ENCODE data around the gene AOX1. TPM values are rescaled to one million over a fixed set of nuclear protein-coding genes. Genes with fewer than 3 reads are reported as not detected.
"Not testable (repeated sequence)": the region's sequence is repeated elsewhere in the genome, so short reads cannot be mapped to it uniquely, and the experiment has no call there.

AOX1 gene
- total RNA-seq, 2 experiments from 2014 or later, result 0.19 TPM; not detected in 1

GRCh38 chr2:200631287-200631686 is 45.5 kb downstream of the AOX1 start:
- Mint-ChIP-seq H3K4me3 (no peak overlapping the region), H3K36me3 (no peaks in the 10 kb centered on the region), H3K9me3 (peaks cover 3% of the 10 kb centered on the region), H3K27ac (no peak overlapping the region), H3K4me1 (no peaks in the 10 kb centered on the region), H3K27me3 (peaks cover 5% of the 10 kb centered on the region)
- no peak for DNase-seq

- H3K27ac Mint-ChIP-seq, result no peak overlapping the region
- H3K4me3 Mint-ChIP-seq, result no peak overlapping the region
- H3K27me3 Mint-ChIP-seq, result no peaks in the 10 kb centered on the region
- peaks cover 3% of the 10 kb centered on the region for H3K9me3 Mint-ChIP-seq
- no peak for DNase-seq
- H3K36me3 Mint-ChIP-seq, result no peaks in the 10 kb centered on the region
- no peaks in the 10 kb centered on the region for H3K4me1 Mint-ChIP-seq
Measured at GRCh38 chr2:200634231-200634964, 48.6 kb downstream of the AOX1 start.

GRCh38 chr2:200635251-200635650 is 49.4 kb downstream of the AOX1 start:
- peaks cover 3% of the 10 kb centered on the region for H3K9me3 Mint-ChIP-seq
- no peaks in the 10 kb centered on the region for H3K27me3 Mint-ChIP-seq
- DNase-seq, result no peak
- no peaks in the 10 kb centered on the region for H3K36me3 Mint-ChIP-seq
- H3K4me3 Mint-ChIP-seq, result no peak overlapping the region
- H3K27ac Mint-ChIP-seq, result no peak overlapping the region
- H3K4me1 Mint-ChIP-seq, result no peaks in the 10 kb centered on the region

GRCh38 chr2:200637901-200638300 is 52.1 kb downstream of the AOX1 start:
- Mint-ChIP-seq H3K9me3 (peaks cover 3% of the 10 kb centered on the region), H3K4me1 (no peaks in the 10 kb centered on the region), H3K4me3 (no peak overlapping the region), H3K27me3 (no peaks in the 10 kb centered on the region), H3K36me3 (no peaks in the 10 kb centered on the region), H3K27ac (no peak overlapping the region)
- DNase-seq, result no peak

GRCh38 chr2:200640176-200640575 is 54.4 kb downstream of the AOX1 start:
- Mint-ChIP-seq H3K9me3 (no peaks in the 10 kb centered on the region), H3K36me3 (no peaks in the 10 kb centered on the region), H3K4me1 (no peaks in the 10 kb centered on the region), H3K4me3 (no peak overlapping the region), H3K27me3 (no peaks in the 10 kb centered on the region), H3K27ac (no peak overlapping the region)
- no peak for DNase-seq

GRCh38 chr2:200640901-200641300 is 55.1 kb downstream of the AOX1 start:
- DNase-seq, result no peak
- H3K9me3 Mint-ChIP-seq, result no peaks in the 10 kb centered on the region
- H3K27ac Mint-ChIP-seq, result no peak overlapping the region
- no peak overlapping the region for H3K4me3 Mint-ChIP-seq
- no peaks in the 10 kb centered on the region for H3K27me3 Mint-ChIP-seq
- H3K4me1 Mint-ChIP-seq, result no peaks in the 10 kb centered on the region
- no peaks in the 10 kb centered on the region for H3K36me3 Mint-ChIP-seq

GRCh38 chr2:200648518-200649281 is 62.9 kb downstream of the AOX1 start:
- H3K27me3 Mint-ChIP-seq, H3K36me3 Mint-ChIP-seq, H3K4me3 Mint-ChIP-seq, DNase-seq, H3K4me1 Mint-ChIP-seq, H3K27ac Mint-ChIP-seq, H3K9me3 Mint-ChIP-seq: not testable (repeated sequence)

GRCh38 chr2:200649724-200650123 is 63.9 kb downstream of the AOX1 start:
- Mint-ChIP-seq H3K4me1 (no peaks in the 10 kb centered on the region), H3K27ac (no peak overlapping the region), H3K4me3 (no peak overlapping the region), H3K9me3 (no peaks in the 10 kb centered on the region), H3K36me3 (no peaks in the 10 kb centered on the region), H3K27me3 (peaks cover 7% of the 10 kb centered on the region)
- DNase-seq, result no peak

GRCh38 chr2:200650195-200650594 is 64.4 kb downstream of the AOX1 start:
- H3K9me3 Mint-ChIP-seq, result no peaks in the 10 kb centered on the region
- no peak overlapping the region for H3K27ac Mint-ChIP-seq
- H3K4me3 Mint-ChIP-seq, result no peak overlapping the region
- no peaks in the 10 kb centered on the region for H3K36me3 Mint-ChIP-seq
- H3K4me1 Mint-ChIP-seq, result no peaks in the 10 kb centered on the region
- H3K27me3 Mint-ChIP-seq, result peaks cover 7% of the 10 kb centered on the region
- DNase-seq, result no peak

GRCh38 chr2:200652158-200652557 is 66.3 kb downstream of the AOX1 start:
- no peak overlapping the region for H3K27ac Mint-ChIP-seq
- peaks cover 7% of the 10 kb centered on the region for H3K27me3 Mint-ChIP-seq
- no peaks in the 10 kb centered on the region for H3K36me3 Mint-ChIP-seq
- H3K4me1 Mint-ChIP-seq, result no peaks in the 10 kb centered on the region
- H3K9me3 Mint-ChIP-seq, result no peaks in the 10 kb centered on the region
- no peak overlapping the region for H3K4me3 Mint-ChIP-seq
- DNase-seq, result no peak

GRCh38 chr2:200653021-200653420 is 67.2 kb downstream of the AOX1 start:
- Mint-ChIP-seq H3K4me1 (no peaks in the 10 kb centered on the region), H3K27me3 (peaks cover 7% of the 10 kb centered on the region), H3K36me3 (no peaks in the 10 kb centered on the region), H3K27ac (no peak overlapping the region), H3K4me3 (no peak overlapping the region), H3K9me3 (no peaks in the 10 kb centered on the region)
- DNase-seq, result no peak

- H3K27ac Mint-ChIP-seq, result no peak overlapping the region
- no peak overlapping the region for H3K4me3 Mint-ChIP-seq
- H3K4me1 Mint-ChIP-seq, result no peaks in the 10 kb centered on the region
- no peaks in the 10 kb centered on the region for H3K36me3 Mint-ChIP-seq
- DNase-seq, result no peak
- H3K9me3 Mint-ChIP-seq, result no peaks in the 10 kb centered on the region
- H3K27me3 Mint-ChIP-seq, result peaks cover 7% of the 10 kb centered on the region
Measured at GRCh38 chr2:200654823-200655222, 69.0 kb downstream of the AOX1 start.

- no peaks in the 10 kb centered on the region for H3K9me3 Mint-ChIP-seq
- H3K36me3 Mint-ChIP-seq, result no peaks in the 10 kb centered on the region
- no peak overlapping the region for H3K4me3 Mint-ChIP-seq
- DNase-seq, result no peak
- no peaks in the 10 kb centered on the region for H3K4me1 Mint-ChIP-seq
- H3K27me3 Mint-ChIP-seq, result peaks cover 5% of the 10 kb centered on the region
- no peak overlapping the region for H3K27ac Mint-ChIP-seq
Measured at GRCh38 chr2:200655918-200656580, 70.2 kb downstream of the AOX1 start.

- Mint-ChIP-seq H3K4me1 (no peaks in the 10 kb centered on the region), H3K9me3 (no peaks in the 10 kb centered on the region), H3K27ac (no peak overlapping the region), H3K27me3 (peaks cover 10% of the 10 kb centered on the region), H3K36me3 (no peaks in the 10 kb centered on the region), H3K4me3 (no peak overlapping the region)
- DNase-seq, result no peak
Measured at GRCh38 chr2:200658278-200658864, 72.6 kb downstream of the AOX1 start.

- Mint-ChIP-seq H3K4me3 (no peak overlapping the region), H3K27ac (no peak overlapping the region), H3K9me3 (no peaks in the 10 kb centered on the region), H3K36me3 (no peaks in the 10 kb centered on the region), H3K27me3 (peaks cover 10% of the 10 kb centered on the region), H3K4me1 (no peaks in the 10 kb centered on the region)
- DNase-seq, result no peak
Measured at GRCh38 chr2:200659410-200659809, 73.6 kb downstream of the AOX1 start.

Data from activated naive CD8-positive, alpha-beta T cell treated with anti-CD3 and anti-CD28 coated beads for 36 hours (primary cell).